GM18517 (cell line): Measurements from ENCODE around the gene WSCD2.
"Not testable (repeated sequence)": the region's sequence is repeated elsewhere in the genome, so short reads cannot be mapped to it uniquely, and the experiment has no call there.

ENCODE experiments used
- ATAC-seq: cut with Tn5 transposase; IDR thresholded peaks from one replicate; pipeline ENCODE4 v1.9.1; 2021; ENCODE audit warnings: mild to moderate bottlenecking, moderate library complexity; ENCODE audit not compliant: unreplicated experiment

WSCD2 gene

DNA sequence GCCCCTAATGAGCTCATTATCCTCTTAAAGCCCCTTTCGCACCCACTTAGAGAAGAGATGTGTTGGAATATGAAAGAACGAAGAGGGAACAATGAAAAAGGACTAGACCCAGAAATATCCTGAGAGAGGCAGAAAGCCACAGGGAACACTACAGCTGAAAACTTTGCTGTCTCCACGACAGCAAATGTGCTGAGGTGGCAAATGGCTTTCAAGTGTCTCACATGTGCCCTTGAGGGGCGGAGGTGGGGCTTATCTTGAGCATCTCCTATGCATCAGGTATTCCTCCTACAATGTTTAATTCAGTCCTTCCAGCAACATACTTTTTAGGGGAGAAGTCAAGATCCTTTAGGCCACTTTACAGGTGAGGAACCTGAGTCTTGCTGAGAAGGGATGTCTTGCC, 62.9 kb downstream of the WSCD2 start:
- ATAC-seq, result no peak

DNA sequence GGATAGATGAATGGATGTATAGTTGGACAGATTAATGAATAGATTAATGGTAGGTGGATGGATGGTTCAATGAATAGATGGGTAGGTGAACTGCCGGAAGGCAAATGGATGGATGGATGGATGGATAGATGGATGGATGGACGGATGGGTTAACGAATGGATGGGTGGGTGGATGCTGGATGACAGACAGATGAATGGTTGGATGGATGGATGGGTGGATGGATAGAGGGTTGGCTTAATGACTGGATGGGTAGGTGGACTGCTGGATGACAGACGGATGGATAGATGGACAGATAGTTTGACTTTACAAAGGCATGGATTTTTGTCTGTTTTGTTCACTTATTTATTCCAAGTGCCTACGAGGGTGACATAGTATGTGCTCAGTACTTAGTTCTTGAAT, 64.4 kb downstream of the WSCD2 start:
- ATAC-seq, result no peak

GRCh38 chr12:108193917-108194316, 64.8 kb downstream of the WSCD2 start:
- no peak for ATAC-seq

- no peak for ATAC-seq
These were observed 65.5 kb downstream of the WSCD2 start for GRCh38 chr12:108194585-108194984.

GRCh38 chr12:108196319-108196718, 67.2 kb downstream of the WSCD2 start:
- no peak for ATAC-seq

DNA sequence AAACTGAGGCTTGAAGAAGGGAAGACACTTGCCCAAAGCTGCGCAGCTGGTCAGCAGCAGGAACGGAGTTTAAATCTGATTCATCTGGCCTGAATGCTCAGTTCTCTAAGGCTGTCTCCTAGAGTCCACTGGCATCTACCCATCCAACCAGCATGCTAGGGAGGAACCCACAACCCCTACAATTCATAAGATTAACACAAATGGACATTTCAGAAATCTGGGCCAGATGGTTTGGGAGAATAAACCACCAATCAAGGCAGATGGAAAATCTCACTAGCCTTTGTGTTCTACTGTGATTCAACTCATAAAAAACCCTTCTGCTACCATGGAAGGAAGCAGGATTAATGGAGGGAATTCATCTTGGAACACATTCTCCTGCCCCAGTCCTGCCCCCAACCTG, 67.8 kb downstream of the WSCD2 start:
- ATAC-seq, result no peak

GRCh38 chr12:108198043-108198442, 69.0 kb downstream of the WSCD2 start:
- no peak for ATAC-seq

DNA sequence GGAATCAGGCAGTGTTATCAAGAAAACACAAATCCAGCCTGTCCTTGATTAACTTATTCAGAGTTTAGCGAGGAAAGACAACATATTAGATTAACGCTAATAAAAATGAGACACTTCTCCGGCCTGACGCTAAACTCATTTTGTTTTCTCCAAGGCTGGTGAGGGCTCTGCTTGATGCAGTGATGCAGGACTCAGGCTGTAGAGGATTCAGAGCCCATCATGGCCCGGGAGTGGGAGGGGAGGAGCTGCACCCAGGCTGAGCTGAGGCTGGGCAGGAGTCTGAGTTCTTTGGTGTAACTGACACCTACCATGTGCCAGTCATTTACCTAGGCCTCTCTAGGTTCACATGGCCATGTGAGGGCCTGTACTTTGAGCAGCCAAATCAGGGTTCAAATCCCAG, 70.0 kb downstream of the WSCD2 start:
- ATAC-seq, result no peak

DNA sequence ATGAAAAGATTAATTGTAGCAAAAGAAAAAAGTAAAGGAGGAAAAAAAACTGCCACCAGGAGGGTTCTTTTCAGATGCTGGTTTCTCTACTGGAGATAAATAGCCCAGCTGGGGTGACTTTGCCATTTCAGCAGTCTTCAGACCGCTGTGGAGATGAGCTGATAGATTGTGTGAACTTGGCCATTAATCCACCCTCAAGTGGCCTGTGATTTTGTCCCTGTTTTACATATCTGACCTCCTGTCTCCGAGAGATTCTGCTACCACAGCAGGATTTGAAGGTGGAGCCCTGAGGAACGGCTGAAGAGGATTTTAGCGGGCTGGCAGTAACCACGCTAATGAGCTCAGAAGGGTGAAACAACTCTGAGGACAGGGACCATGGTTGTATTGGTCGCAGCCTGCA, 72.7 kb downstream of the WSCD2 start:
- no peak for ATAC-seq

DNA sequence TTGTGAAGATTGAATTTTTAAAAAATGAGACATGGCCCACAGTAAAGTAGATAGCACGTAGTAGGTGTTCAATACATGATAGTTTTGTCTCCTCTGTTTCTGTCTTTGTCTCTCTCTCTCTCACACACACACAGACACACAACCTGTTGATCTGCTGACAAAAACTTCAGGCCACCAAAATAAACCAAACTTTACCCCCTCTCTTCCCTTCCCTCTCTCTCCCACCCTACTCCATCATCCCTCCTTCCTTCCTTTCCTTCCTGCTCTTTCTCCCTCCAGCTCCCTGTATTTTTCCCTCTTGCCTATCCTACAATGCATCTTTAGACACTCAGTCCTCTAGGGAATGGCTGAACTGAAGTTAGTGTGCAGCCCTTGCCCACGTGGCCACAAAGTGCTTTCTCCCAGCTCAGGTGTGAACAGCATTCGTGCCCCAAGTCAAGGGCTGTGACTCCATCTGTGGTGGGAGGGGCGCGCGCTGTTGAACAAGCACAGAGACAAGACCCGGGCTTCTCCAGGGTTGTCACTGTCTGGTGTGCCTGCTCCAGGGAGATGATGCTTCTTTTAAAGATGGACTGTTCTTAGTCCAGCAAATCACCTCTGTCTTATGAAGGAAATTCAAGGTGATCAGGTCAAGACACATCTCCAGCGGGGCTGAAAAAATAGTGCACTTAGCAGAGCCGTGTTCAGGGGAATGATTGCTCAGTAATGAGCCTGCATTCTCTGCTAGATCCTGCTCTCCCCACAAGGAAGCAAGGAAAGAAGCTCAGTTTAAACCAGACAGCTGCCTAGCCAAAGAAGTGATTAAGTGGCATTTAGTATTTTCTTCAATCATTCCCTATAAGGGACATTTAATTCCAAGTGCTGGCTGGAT, 75.3 kb downstream of the WSCD2 start:
- no peak for ATAC-seq

DNA sequence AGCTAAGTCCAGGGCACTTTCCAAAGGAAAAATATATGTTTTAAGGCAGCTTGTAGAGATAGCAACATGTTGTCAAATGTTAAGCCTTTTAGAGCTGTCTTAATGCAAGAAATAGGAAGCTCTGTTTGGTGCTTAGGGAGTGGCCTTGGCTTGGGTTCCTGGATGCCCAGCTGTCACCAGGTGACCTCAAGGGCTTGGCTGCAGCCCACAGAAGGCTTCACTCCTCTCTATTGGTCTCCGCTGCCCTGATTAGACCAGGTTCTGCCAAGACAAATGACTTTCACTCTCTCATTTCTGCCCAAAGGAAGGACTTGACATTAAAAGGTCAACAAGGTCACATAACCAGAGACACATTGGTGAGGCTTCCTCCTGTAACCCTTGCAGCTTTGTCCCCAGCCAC, 76.8 kb downstream of the WSCD2 start:
- no peak for ATAC-seq

GRCh38 chr12:108207791-108208730, 79.0 kb downstream of the WSCD2 start:
- no peak for ATAC-seq

DNA sequence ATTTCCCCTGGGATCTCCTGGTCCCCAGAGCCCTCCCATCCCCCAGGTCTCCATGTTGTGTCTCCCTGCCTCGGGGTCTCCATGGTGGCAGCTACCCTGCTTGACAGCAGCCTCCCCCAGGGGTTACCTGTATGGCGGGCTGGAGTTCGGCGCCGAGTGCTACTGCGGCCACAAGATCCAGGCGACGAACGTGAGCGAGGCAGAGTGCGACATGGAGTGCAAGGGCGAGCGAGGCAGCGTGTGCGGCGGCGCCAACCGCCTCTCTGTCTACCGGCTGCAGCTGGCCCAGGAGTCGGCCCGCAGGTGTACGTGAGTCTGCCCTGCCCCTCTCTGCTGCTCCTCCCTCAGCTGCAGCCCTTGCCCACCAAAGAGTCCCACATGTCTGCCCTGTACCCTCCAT, 80.9 kb downstream of the WSCD2 start:
- no peak for ATAC-seq

GRCh38 chr12:108211157-108211556, 82.1 kb downstream of the WSCD2 start:
- no peak for ATAC-seq

DNA sequence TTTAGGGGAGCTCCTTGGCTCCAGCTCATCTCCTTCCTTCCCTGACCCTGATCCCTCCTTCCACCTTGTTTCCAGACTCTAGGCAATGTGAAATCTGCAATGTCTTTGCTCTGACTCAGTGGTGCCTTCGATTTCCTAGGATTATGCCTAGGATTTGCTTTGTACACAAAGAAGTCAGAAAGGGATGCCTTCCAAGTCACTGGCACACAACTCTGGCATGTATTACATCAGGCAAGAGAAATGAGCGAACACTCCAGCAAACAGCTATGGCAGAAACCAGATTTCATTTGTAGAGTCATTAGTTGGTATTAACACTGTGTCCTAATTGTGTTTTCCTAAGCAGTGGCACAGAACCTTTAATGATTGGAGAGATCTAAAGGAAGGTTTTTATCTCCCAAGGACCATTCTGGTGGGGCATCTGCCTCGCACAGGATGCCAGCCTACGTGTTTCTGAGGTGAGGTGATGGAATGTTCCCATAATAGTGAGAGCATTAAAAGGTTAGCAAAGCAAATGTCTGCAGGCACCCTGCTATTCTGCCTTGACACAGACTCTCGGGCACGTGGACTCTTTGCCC, 84.9 kb downstream of the WSCD2 start:
- ATAC-seq, result no peak

GRCh38 chr12:108214486-108214885, 85.4 kb downstream of the WSCD2 start:
- no peak for ATAC-seq

DNA sequence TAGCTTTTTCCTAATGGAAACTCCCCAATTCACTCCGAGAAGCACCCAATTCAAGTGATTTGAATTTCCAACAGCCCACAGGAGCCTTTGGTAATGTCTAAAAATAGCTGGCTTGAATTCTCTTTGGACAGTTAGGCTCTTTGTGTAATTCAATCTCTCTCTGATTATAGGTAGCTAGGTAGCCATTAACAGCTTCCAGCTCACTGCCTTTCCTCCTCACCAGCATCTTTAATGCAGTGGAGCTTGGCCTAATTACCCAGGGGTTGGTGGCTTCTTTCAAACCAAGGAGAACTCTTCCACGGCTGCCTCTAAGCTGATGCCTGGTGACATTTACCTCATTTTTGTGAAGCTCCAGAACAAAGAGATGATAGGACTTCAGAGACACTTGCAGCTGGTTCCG, 86.4 kb downstream of the WSCD2 start:
- no peak for ATAC-seq

GRCh38 chr12:108218921-108219320, 89.8 kb downstream of the WSCD2 start:
- no peak for ATAC-seq

DNA sequence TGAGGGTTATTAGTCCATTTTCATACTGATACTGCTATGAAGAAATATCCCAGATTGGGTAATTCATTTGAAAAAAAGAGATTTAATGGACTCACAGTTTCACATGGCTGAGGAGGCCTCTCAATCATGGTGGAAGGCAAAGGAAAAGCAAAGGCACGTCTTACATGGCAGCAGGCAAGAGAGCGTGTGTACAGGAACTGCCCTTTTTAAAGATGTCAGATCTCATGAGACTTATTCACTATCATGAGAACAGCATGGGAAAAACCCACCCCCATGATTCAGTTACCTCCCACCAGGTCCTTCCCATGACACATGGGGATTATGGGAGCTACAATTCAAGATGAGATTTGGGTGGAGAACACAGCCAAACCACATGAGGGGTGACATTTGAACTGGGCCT, 96.0 kb downstream of the WSCD2 start:
- ATAC-seq, result not testable (repeated sequence)

DNA sequence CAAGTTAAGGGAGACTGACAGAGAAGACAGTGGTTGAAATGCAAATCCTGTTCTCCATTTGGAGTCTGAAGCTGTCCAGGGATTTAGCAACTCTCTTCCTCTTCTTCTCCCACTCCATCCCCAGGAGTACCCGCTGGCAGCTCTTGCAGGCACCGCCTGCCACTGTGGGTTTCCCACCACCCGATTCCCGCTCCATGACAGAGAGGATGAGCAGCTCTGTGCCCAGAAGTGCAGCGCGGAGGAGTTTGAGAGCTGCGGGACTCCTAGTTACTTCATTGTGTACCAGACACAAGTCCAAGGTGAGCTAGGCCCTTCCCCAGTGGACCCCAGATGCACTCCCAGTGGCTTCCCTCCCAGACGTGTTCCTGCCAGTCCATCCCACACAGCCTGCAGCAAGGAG, 97.8 kb downstream of the WSCD2 start:
- no peak for ATAC-seq

DNA sequence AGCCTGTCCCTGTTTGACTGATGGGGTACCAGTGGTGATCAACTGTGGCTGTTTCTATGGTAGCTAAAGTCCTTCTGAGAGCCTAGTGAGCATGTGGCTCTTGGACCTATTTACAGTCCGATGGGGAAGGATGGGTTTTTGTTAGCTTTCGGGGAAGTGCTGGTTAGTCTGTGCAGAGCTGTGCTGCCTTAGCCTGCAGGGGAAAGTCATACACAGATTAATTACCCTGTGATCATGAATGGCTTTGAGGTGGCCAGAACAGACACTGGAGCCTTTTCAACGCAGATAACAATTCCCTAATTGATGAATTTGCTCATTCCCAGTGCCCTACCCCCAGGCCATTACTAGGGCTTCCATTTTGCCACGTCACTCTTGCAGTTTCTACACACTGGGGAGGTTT, 99.7 kb downstream of the WSCD2 start:
- ATAC-seq, result no peak
